K562 (cell line): ENCODE data around the gene RNF126. TPM values are rescaled to one million over a fixed set of nuclear protein-coding genes. Genes with fewer than 3 reads are reported as not detected.

Source experiments
- BCOR ChIP-seq: fragments of 450-650 bp; IDR thresholded peaks from 2 replicates; pipeline ENCODE4 v1.6.1; 2016
- CREB3L1 ChIP-seq: fragments of 450-650 bp; IDR thresholded peaks from 2 replicates; pipeline ENCODE4 v1.6.1; 2014; ENCODE audit warnings: low read depth, mild to moderate bottlenecking, moderate library complexity, borderline replicate concordance
- JUND ChIP-seq, 2 experiments: IDR thresholded peaks; 2 replicates in 1 of 2; 3 replicates in 1 of 2; pipeline ENCODE4 v1.6.1; 2011; ENCODE audit warnings: borderline replicate concordance in 2 of 2, low read depth in 2 of 2, low read length in 2 of 2, improper control_type of control experiment in 1 of 2, missing biosample characterization in 1 of 2, missing genetic modification characterization in 1 of 2, missing genetic modification reagents in 1 of 2
- KLF6 ChIP-seq: fragments of 250-450 bp; sonication (Bioruptor Pico); IDR thresholded peaks from 2 replicates; pipeline ENCODE4 v1.4.0; 2020; ENCODE audit warnings: mild to moderate bottlenecking, moderate library complexity, borderline replicate concordance
- SMAD3 ChIP-seq: fragments of 450-650 bp; formaldehyde crosslinking; conservative IDR thresholded peaks from 2 replicates; pipeline ENCODE4 v1.4.0; 2020; ENCODE audit warnings: mild to moderate bottlenecking
- SREBF2 ChIP-seq: sonication (generic); formaldehyde crosslinking; IDR thresholded peaks from 2 replicates; pipeline ENCODE4 v1.4.0; 2020; ENCODE audit warnings: mild to moderate bottlenecking, missing genetic modification reagents
- ZC3H8 ChIP-seq: fragments of 450-650 bp; IDR thresholded peaks from 2 replicates; pipeline ENCODE4 v1.6.1; 2017
- ZFPM2 ChIP-seq: fragments of 250-450 bp; sonication (Bioruptor Pico); IDR thresholded peaks from 2 replicates; pipeline ENCODE4 v1.5.1; 2022; ENCODE audit warnings: mild to moderate bottlenecking
- ZNF224 ChIP-seq: sonication (generic); formaldehyde crosslinking; IDR thresholded peaks from 2 replicates; pipeline ENCODE4 v1.8.0; 2022; ENCODE audit warnings: mild to moderate bottlenecking, missing genetic modification reagents
- ZNF407 ChIP-seq: fragments of 450-650 bp; IDR thresholded peaks from 2 replicates; pipeline ENCODE4 v1.6.1; 2016; ENCODE audit warnings: low read depth
- polyA plus RNA-seq, 8 experiments: library from polyadenylated mRNA; depleted of rRNA in 4 of 8; stranded (reverse) in 5 of 8; unstranded in 3 of 8; fragments of >200 nt; fragmentation: Nextera tagmentation in 2 of 8; fragmentation: Illumina TruSeq in 1 of 8; extraction: Ambion mirVana in 2 of 8; extraction: Trizol in 1 of 8; gene quantifications; 2 replicates each; pipeline versions ENCODE4 v1.2.1 to v1.2.3, GENCODE V29; 2011 to 2014; ENCODE audit warnings: inconsistent platforms in 1 of 8, missing spikeins in 1 of 8
- total RNA-seq, 7 experiments: library from RNA; depleted of rRNA in 6 of 7; stranded (reverse); fragments of >200 nt in 6 of 7; fragmentation: Illumina TruSeq in 2 of 7; extraction: Trizol in 2 of 7; gene quantifications; 2 replicates each; pipeline versions ENCODE4 v1.2.1 to v1.2.3, GENCODE V29; 2011 to 2021; ENCODE audit warnings: low replicate concordance in 1 of 7
- TF ChIP-seq, protein P1 (sequence below): fragments of 250-450 bp; sonication (Bioruptor Pico); IDR thresholded peaks from 2 replicates; pipeline ENCODE4 v1.8.0; 2021; ENCODE audit warnings: mild to moderate bottlenecking, moderate library complexity
- TF ChIP-seq, protein P2 (sequence below): sonication (generic); formaldehyde crosslinking; IDR thresholded peaks from 2 replicates; pipeline ENCODE4 v1.8.1; 2023; ENCODE audit warnings: mild to moderate bottlenecking, missing genetic modification reagents
- TF ChIP-seq, protein P3 (sequence below): sonication (generic); IDR thresholded peaks from 2 replicates; pipeline ENCODE4 v1.6.1; 2016

Gene RNF126
- total and polyA plus RNA-seq, 9 of the 15 experiments (the other 6 are each of a cell fraction or from before 2014, with no cell fraction given), result 0.27 to 101 (median 12.3) TPM

DNA sequence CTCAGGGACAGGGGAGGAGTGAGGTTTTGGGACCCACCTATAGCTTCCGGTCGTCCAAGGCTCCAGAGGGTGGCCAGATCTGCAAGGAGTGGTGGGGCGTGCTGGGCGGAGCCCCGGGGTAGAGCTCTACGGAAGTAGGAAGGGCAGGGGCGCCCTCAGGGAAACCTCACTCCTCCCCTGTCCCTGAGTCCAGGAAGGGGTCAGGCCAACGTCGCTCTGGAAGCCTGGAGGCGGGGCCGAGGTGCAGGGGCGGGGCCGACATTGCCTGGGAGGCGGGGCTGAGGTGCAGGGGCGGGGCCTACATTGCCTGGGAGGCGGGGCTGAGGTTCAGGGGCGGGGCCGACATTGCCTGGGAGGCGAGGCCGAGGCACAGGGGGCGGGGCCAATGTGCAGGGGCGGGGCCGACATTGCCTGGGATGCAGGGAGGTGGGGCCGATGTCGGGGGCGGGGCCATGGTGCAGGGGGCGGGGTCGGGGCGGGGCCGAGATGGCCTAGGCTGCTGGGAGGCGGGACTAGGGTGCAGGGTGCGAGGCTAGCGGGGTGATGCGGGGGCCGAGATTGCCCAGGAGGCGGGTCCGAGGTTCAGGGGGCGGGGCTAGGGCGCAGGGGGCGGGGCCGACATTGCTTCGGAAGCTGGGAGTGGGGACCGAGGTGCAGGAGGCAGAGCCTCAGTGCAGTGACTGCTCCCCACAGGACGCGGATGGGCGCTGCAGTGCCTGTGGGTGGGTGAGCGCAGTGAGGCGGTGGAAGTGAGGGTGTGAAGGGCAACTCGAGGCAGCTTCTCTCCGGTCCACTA, 40.8 kb upstream of the RNF126 start (continued):
- TF ChIP-seq JUND (IDR thresholded peaks at IDR 0.05; ENCODE audit: borderline replicate concordance, low read depth, low read length), result 0 out of 2 replicates have a peak, but pooled peaks have one; percentile 31
- TF ChIP-seq JUND (tag; IDR thresholded peaks at IDR 0.05; ENCODE audit: borderline replicate concordance, low read depth, low read length), result no peak; the same call in 2 of the 3 replicates
- no peak for TF ChIP-seq ZNF224 (CRISPR knock-in tag)
- TF ChIP-seq KLF6 (CRISPR knock-in tag), result no peak
- TF ChIP-seq, protein P1, sequence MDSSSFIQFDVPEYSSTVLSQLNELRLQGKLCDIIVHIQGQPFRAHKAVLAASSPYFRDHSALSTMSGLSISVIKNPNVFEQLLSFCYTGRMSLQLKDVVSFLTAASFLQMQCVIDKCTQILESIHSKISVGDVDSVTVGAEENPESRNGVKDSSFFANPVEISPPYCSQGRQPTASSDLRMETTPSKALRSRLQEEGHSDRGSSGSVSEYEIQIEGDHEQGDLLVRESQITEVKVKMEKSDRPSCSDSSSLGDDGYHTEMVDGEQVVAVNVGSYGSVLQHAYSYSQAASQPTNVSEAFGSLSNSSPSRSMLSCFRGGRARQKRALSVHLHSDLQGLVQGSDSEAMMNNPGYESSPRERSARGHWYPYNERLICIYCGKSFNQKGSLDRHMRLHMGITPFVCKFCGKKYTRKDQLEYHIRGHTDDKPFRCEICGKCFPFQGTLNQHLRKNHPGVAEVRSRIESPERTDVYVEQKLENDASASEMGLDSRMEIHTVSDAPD, result no peak
- TF ChIP-seq CREB3L1, result no peak
- TF ChIP-seq ZNF407, result no peak
- TF ChIP-seq SREBF2, result no peak
- TF ChIP-seq, protein P2, sequence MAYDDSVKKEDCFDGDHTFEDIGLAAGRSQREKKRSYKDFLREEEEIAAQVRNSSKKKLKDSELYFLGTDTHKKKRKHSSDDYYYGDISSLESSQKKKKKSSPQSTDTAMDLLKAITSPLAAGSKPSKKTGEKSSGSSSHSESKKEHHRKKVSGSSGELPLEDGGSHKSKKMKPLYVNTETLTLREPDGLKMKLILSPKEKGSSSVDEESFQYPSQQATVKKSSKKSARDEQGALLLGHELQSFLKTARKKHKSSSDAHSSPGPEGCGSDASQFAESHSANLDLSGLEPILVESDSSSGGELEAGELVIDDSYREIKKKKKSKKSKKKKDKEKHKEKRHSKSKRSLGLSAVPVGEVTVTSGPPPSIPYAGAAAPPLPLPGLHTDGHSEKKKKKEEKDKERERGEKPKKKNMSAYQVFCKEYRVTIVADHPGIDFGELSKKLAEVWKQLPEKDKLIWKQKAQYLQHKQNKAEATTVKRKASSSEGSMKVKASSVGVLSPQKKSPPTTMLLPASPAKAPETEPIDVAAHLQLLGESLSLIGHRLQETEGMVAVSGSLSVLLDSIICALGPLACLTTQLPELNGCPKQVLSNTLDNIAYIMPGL, result no peak
- TF ChIP-seq, protein P3, sequence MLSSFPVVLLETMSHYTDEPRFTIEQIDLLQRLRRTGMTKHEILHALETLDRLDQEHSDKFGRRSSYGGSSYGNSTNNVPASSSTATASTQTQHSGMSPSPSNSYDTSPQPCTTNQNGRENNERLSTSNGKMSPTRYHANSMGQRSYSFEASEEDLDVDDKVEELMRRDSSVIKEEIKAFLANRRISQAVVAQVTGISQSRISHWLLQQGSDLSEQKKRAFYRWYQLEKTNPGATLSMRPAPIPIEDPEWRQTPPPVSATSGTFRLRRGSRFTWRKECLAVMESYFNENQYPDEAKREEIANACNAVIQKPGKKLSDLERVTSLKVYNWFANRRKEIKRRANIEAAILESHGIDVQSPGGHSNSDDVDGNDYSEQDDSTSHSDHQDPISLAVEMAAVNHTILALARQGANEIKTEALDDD, result no peak
- TF ChIP-seq SMAD3 (CRISPR knock-in tag), result no peak
- no peak for TF ChIP-seq ZFPM2 (CRISPR knock-in tag)
- no peak for TF ChIP-seq ZC3H8
- no peak for TF ChIP-seq BCOR
